PFSK-1 (cell line): ENCODE data around the gene NFKBIL1.

ENCODE experiments used
- FOXP2 ChIP-seq: optimal IDR thresholded peaks from 2 replicates; pipeline ENCODE3; 2011; ENCODE audit warnings: borderline replicate concordance, control low read depth, inconsistent platforms; ENCODE audit not compliant: insufficient read depth; ENCODE audit errors: extremely low read length, extremely low read depth
- POLR2AphosphoS5 ChIP-seq: IDR thresholded peaks from 2 replicates; pipeline ENCODE4 v1.6.1; 2012; ENCODE audit warnings: low read depth, mild to moderate bottlenecking, control low read depth, low read length, moderate library complexity
- SIN3A ChIP-seq: IDR thresholded peaks from 2 replicates; pipeline ENCODE4 v1.6.1; 2012; ENCODE audit warnings: mild to moderate bottlenecking, low read length, moderate library complexity, borderline replicate concordance; ENCODE audit not compliant: insufficient read depth
- TAF1 ChIP-seq: IDR thresholded peaks from 2 replicates; pipeline ENCODE4 v1.6.1; 2012; ENCODE audit warnings: low read length, control low read depth, borderline replicate concordance; ENCODE audit not compliant: insufficient read depth
- TF ChIP-seq, protein P1 (sequence below), 2 experiments: IDR thresholded peaks; 2 replicates each; pipeline versions ENCODE4 v1.6.1 to v1.8.0; 2011 to 2012; ENCODE audit warnings: low read depth in 2 of 2, low read length in 2 of 2, control low read depth in 1 of 2, inconsistent platforms in 1 of 2, mild to moderate bottlenecking in 1 of 2, moderate library complexity in 1 of 2; ENCODE audit not compliant: insufficient read depth in 1 of 2

The NFKBIL1 gene

DNA sequence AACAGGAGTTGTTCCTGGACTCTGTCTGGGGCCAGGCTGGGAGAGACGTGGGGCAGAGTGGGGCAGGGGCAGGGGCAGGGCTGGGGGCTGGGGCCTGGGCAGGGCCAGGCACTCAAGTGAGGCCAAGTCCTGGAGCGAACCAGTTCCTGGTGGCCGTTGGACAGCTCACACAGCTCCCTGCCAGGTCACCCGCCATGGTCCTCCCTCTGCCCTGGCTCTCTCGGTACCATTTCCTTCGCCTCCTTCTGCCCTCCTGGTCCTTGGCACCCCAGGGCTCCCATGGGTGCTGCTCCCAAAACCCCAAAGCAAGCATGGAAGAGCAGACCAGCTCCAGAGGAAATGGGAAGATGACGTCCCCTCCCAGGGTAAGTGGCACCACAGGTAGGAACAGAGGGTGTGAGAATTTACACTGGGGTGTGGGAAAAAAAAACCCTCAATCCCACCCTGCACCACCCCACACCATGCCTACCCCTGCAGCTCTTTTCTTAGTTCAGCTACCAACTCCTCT lies 18.5 kb upstream of the NFKBIL1 start, which contains the start of gene MCCD1:
Gene MCCD1, plus strand, starts transcription at position 142 of the 508 bp plus-strand sequence. Its CDS starts 53 bp downstream, at position 195.
- TF ChIP-seq, protein P1, sequence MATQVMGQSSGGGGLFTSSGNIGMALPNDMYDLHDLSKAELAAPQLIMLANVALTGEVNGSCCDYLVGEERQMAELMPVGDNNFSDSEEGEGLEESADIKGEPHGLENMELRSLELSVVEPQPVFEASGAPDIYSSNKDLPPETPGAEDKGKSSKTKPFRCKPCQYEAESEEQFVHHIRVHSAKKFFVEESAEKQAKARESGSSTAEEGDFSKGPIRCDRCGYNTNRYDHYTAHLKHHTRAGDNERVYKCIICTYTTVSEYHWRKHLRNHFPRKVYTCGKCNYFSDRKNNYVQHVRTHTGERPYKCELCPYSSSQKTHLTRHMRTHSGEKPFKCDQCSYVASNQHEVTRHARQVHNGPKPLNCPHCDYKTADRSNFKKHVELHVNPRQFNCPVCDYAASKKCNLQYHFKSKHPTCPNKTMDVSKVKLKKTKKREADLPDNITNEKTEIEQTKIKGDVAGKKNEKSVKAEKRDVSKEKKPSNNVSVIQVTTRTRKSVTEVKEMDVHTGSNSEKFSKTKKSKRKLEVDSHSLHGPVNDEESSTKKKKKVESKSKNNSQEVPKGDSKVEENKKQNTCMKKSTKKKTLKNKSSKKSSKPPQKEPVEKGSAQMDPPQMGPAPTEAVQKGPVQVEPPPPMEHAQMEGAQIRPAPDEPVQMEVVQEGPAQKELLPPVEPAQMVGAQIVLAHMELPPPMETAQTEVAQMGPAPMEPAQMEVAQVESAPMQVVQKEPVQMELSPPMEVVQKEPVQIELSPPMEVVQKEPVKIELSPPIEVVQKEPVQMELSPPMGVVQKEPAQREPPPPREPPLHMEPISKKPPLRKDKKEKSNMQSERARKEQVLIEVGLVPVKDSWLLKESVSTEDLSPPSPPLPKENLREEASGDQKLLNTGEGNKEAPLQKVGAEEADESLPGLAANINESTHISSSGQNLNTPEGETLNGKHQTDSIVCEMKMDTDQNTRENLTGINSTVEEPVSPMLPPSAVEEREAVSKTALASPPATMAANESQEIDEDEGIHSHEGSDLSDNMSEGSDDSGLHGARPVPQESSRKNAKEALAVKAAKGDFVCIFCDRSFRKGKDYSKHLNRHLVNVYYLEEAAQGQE (IDR thresholded peaks at IDR 0.05; ENCODE audit: insufficient read depth in 1 of 2, low read depth in 2 of 2, low read length in 2 of 2) = no peak
- TF ChIP-seq SIN3A (peak; percentile 34; the same call in 1 of the 2 replicates), FOXP2 (no peak), TAF1 (no peak), POLR2AphosphoS5 (no peak)

DNA sequence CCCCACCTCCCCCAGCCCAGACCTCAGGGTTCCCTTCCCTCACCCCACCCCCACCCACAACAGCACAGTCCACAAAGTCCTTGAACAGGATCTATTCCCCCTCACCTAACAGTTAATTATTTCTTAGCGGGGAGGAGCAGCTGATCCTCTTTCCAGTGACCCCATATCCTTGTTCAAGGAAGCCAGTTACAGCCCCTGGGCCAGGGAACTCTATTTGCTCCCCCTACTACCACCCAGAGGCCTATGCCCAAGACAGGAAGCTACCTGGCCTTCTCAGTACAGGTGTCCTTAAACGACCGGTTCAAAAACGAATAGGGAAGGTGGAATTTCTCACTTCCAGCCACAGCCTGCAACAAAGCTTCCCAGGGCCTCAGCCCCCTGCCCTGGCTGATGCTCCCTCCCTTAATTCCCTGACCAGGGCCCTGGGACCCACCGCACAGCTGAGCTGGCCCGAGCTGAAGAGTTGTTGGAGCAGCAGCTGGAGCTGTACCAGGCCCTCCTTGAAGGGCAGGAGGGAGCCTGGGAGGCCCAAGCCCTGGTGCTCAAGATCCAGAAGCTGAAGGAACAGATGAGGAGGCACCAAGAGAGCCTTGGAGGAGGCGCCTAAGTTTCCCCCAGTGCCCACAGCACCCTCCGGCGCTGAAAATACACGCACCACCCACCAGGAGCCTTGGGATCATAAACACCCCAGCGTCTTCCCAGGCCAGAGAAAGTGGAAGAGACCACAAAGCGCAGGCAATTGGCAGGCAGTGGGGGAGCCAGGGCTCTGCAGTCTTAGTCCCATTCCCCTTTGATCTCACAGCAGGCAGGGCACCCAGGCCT lies 17.9 kb upstream of the NFKBIL1 start:
- 0 out of 2 replicates have a peak, but pooled peaks have one; percentile 2 for TF ChIP-seq SIN3A
- TF ChIP-seq POLR2AphosphoS5 = peak; percentile 40; the same call in 1 of the 2 replicates
- TF ChIP-seq TAF1 = no peak

DNA sequence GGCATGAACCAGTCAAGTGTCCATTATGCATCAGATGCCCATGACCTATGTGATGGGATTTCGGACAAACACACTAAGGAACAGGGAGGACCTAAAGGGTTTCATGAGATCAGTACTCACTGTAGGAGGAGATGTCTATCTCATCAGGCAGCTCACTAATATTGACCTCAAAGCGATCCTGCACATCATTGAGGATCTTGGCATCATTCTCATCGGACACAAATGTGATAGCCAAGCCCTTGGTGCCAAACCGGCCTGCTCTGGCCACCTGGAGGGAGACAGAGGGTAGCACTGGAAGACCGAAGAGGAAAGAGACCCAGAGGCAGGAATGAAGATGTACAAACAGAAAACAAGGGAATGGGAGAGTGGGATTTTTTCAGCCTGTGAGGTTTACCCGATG lies 16.7 kb upstream of the NFKBIL1 start:
- no peak for TF ChIP-seq SIN3A
- TF ChIP-seq TAF1 = no peak
- no peak for TF ChIP-seq FOXP2
- TF ChIP-seq POLR2AphosphoS5 = no peak
- TF ChIP-seq, protein P1 (IDR thresholded peaks at IDR 0.05; ENCODE audit: insufficient read depth in 1 of 2, low read depth in 2 of 2, low read length in 2 of 2) = no peak

DNA sequence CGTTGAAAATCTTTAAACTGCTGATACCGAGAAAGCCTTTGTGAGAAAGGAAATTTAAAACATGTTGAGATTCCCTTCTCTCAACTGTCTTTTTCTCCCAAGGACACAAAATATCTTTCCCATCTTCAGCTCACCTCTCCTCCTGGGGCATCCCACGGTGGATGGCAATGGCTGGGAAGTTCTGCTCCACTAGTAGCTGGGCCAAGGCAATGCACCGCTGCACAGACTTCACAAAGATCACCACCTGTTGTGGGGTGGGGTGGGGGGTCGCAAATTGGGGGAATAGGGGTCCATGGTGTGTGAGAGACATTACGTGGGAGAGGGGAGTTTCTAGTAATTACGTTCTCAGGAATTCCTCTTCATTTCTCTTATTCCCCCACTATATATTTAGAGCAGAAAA lies 16.2 kb upstream of the NFKBIL1 start:
- TF ChIP-seq FOXP2 (no peak), TAF1 (no peak), SIN3A (no peak), POLR2AphosphoS5 (no peak)
- TF ChIP-seq, protein P1 (IDR thresholded peaks at IDR 0.05; ENCODE audit: insufficient read depth in 1 of 2, low read depth in 2 of 2, low read length in 2 of 2) = no peak

DNA sequence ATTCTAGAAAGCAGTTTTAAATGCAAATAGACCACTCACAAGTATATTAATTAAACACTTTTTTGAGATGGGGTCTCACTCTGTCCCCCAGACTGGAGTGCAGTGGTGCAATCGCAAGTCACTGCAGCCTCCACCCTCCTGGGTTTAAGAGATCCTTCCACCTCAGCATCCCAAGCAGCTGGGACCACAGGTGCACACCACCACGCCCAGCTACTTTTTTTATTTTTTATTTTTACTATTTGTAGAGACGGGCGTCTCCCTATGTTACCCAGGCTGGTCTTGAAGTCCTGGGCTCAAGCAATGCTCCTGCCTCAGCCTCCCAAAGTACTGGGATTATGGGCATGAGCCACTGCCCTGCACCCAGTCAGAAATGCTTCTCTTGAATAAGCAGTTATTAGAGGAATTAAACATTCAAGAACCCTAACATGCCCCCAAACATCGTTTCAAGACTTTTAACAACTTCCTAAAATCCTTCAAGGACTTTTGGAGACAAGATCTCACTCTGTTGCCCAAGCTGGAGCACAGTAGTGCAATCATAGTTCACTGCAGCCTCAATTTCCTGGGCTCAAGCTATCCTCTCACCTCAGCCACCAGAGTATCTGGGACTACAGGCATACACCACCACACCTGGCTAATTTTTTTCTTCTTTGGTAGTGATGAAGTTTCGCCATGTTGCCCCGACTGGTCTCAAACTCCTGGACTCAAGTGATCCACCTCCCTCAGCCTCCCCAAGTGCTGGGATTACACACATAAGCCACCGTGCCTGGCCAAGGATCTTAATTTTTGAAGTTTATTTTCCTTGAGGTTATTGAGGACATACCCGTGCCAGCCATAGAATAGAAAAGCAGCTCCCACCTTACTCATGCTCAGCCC lies 15.4 kb upstream of the NFKBIL1 start:
- TF ChIP-seq POLR2AphosphoS5 (no peak; the same call in 1 of the 2 replicates), TAF1 (no peak), SIN3A (no peak), FOXP2 (no peak)
- TF ChIP-seq, protein P1 (IDR thresholded peaks at IDR 0.05; ENCODE audit: insufficient read depth in 1 of 2, low read depth in 2 of 2, low read length in 2 of 2) = no peak
